HEK293 (cell line): Measurements from ENCODE around the gene KRTAP5-1.

Source experiments
- CTCF ChIA-PET: fragments of 350-600 bp; formaldehyde crosslinking; extraction: SDS; loops from one replicate; lab custom pipeline; 2021; ENCODE audit warnings: antibody characterized with exemption; lab: Yijun Ruan, JAX
- POLR2A ChIA-PET: fragments of 300-600 bp; formaldehyde crosslinking; extraction: SDS; loops from one replicate; lab custom pipeline; 2020; ENCODE audit warnings: antibody characterized with exemption, inconsistent platforms; lab: Yijun Ruan, JAX
- H3K27ac ChIP-seq: fragments of 200-500 bp; sonication (Bioruptor generic); 2 replicates; pipeline ENCODE4 v1.5.1; 2014; ENCODE audit warnings: low read depth, low read length, control low read depth, inconsistent platforms; ENCODE audit errors: extremely low read depth
- H3K36me3 ChIP-seq, 2 experiments: fragments of 200-500 bp in 1 of 2; sonication (Bioruptor generic) in 1 of 2; 1 replicate in 1 of 2; 2 replicates in 1 of 2; pipeline ENCODE4 v1.5.1; 2014 to 2017; ENCODE audit warnings: inconsistent platforms in 2 of 2, low read length in 2 of 2; ENCODE audit not compliant: control insufficient read depth in 2 of 2, insufficient read depth in 1 of 2
- H3K4me1 ChIP-seq: fragments of 200-500 bp; sonication (Bioruptor generic); 2 replicates; pipeline ENCODE4 v1.5.1; 2014; ENCODE audit warnings: mild to moderate bottlenecking, low read length, inconsistent platforms; ENCODE audit not compliant: control insufficient read depth, insufficient read depth
- H3K4me3 ChIP-seq: 2 replicates; pipeline ENCODE4 v1.5.1; 2011; ENCODE audit warnings: low read depth, mild to moderate bottlenecking, control low read depth, low read length, moderate library complexity
- H3K9me3 ChIP-seq: fragments of 200-500 bp; sonication (Bioruptor generic); 2 replicates; pipeline ENCODE4 v1.5.1; 2014; ENCODE audit warnings: low read depth, low read length, inconsistent platforms; ENCODE audit not compliant: control insufficient read depth, insufficient read depth
- ELK4 ChIP-seq: IDR thresholded peaks from 2 replicates; pipeline ENCODE4 v1.6.1; 2011; ENCODE audit warnings: mild to moderate bottlenecking, low read depth, low read length, borderline replicate concordance
- PATZ1 ChIP-seq: fragments of 450-650 bp; formaldehyde crosslinking; IDR thresholded peaks from 2 replicates; pipeline ENCODE4 v1.5.1; 2016; ENCODE audit warnings: missing biosample characterization, missing genetic modification characterization
- PBX3 ChIP-seq: sonication (generic); formaldehyde crosslinking; IDR thresholded peaks from 2 replicates; pipeline ENCODE4 v1.8.1; 2022; ENCODE audit warnings: mild to moderate bottlenecking, moderate library complexity, missing genetic modification reagents
- PRDM1 ChIP-seq: fragments of 450-650 bp; formaldehyde crosslinking; IDR thresholded peaks from 2 replicates; pipeline ENCODE4; 2016; ENCODE audit warnings: missing biosample characterization, missing genetic modification characterization
- PRDM10 ChIP-seq: fragments of 450-650 bp; formaldehyde crosslinking; IDR thresholded peaks from 2 replicates; pipeline ENCODE4 v1.5.1; 2016; ENCODE audit warnings: missing biosample characterization, missing genetic modification characterization
- WT1 ChIP-seq: fragments of 450-650 bp; formaldehyde crosslinking; IDR thresholded peaks from 2 replicates; pipeline ENCODE4 v1.5.1; 2016; ENCODE audit warnings: missing biosample characterization, missing genetic modification characterization
- ZNF121 ChIP-seq: fragments of 450-650 bp; formaldehyde crosslinking; IDR thresholded peaks from 2 replicates; pipeline ENCODE4 v1.5.1; 2016; ENCODE audit warnings: missing biosample characterization, missing genetic modification characterization
- ZNF2 ChIP-seq: fragments of 450-650 bp; formaldehyde crosslinking; IDR thresholded peaks from 2 replicates; pipeline ENCODE4 v1.5.1; 2016; ENCODE audit warnings: missing biosample characterization, missing genetic modification characterization
- ZNF292 ChIP-seq: fragments of 450-650 bp; formaldehyde crosslinking; IDR thresholded peaks from 2 replicates; pipeline ENCODE4 v1.5.1; 2016; ENCODE audit warnings: low read depth, missing biosample characterization, missing genetic modification characterization, borderline replicate concordance
- ZNF354C ChIP-seq: fragments of 450-650 bp; formaldehyde crosslinking; IDR thresholded peaks from 2 replicates; pipeline ENCODE4 v1.5.1; 2016; ENCODE audit warnings: missing biosample characterization, missing genetic modification characterization, low read depth, borderline replicate concordance
- ZNF398 ChIP-seq: fragments of 450-650 bp; formaldehyde crosslinking; IDR thresholded peaks from 2 replicates; pipeline ENCODE4 v1.5.1; 2017; ENCODE audit warnings: missing biosample characterization, missing genetic modification characterization
- ZNF514 ChIP-seq: fragments of 450-650 bp; formaldehyde crosslinking; IDR thresholded peaks from 2 replicates; pipeline ENCODE4 v1.5.1; 2016; ENCODE audit warnings: missing biosample characterization, missing genetic modification characterization
- ZNF529 ChIP-seq: fragments of 450-650 bp; formaldehyde crosslinking; IDR thresholded peaks from 2 replicates; pipeline ENCODE4 v1.5.1; 2017; ENCODE audit warnings: missing genetic modification characterization, missing biosample characterization; ENCODE audit not compliant: insufficient replicate concordance
- ZNF645 ChIP-seq: fragments of 450-650 bp; formaldehyde crosslinking; IDR thresholded peaks from 2 replicates; pipeline ENCODE4; 2016; ENCODE audit warnings: missing biosample characterization, missing genetic modification characterization
- ZNF768 ChIP-seq: fragments of 450-650 bp; formaldehyde crosslinking; IDR thresholded peaks from 2 replicates; pipeline ENCODE4 v1.5.1; 2018; ENCODE audit warnings: missing biosample characterization, mild to moderate bottlenecking, missing genetic modification characterization

Gene KRTAP5-1

GRCh38 chr11:1625541-1625940, 40.5 kb upstream of the KRTAP5-1 start:
- no peak overlapping the region for H3K4me3 ChIP-seq
- no peaks in the 10 kb centered on the region for H3K36me3 ChIP-seq
- no peaks in the 10 kb centered on the region for H3K9me3 ChIP-seq
- TF ChIP-seq ZNF292 (no peak), ZNF398 (no peak), ZNF2 (tag by site-specific recombination) (no peak), ZNF645 (tag by site-specific recombination) (no peak), ZNF514 (tag by site-specific recombination) (no peak), PRDM10 (tag by site-specific recombination) (no peak), PBX3 (CRISPR knock-in tag) (no peak), WT1 (tag by site-specific recombination) (no peak), PATZ1 (tag by site-specific recombination) (no peak), ZNF121 (tag by site-specific recombination) (no peak), ZNF529 (tag by site-specific recombination) (no peak), ELK4 (no peak), ZNF354C (tag by site-specific recombination) (no peak), PRDM1 (tag by site-specific recombination) (no peak), ZNF768 (tag by site-specific recombination) (no peak)
- no peak overlapping the region for H3K27ac ChIP-seq
- ChIA-PET POLR2A (no interaction called here), CTCF (interaction anchor here (1.3 to 7.2 kb wide), 3 partner anchors 14 to 51 kb away, joined by 8 to 67 read pairs (median 12); no protein-coding TSS in a partner anchor)
- H3K4me1 ChIP-seq: no peaks in the 10 kb centered on the region
